HepG2 (cell line): ENCODE data around the gene ETFA. TPM values are rescaled to one million over a fixed set of nuclear protein-coding genes. Genes with fewer than 3 reads are reported as not detected.

Source experiments
- ATAC-seq: fragments of 200-7000 bp; cut with Tn5 transposase; 3 replicates; pipeline ENCODE4 v1.9.1; 2020; ENCODE audit warnings: mild to moderate bottlenecking, moderate library complexity
- BruUV-seq: library from RNA; stranded (reverse); fragments of 400-500 nt; replicated peaks from 2 replicates; lab custom pipeline; 2021; lab: Mats Ljungman, UMichigan
- CTCF ChIA-PET: fragments of 300-600 bp; formaldehyde crosslinking; extraction: SDS; loops from one replicate; lab custom pipeline; 2021; ENCODE audit warnings: low total read pairs, inconsistent platforms, low intra/inter-chr PET ratio; lab: Yijun Ruan, JAX
- POLR2A ChIA-PET: fragments of 350-600 bp; sonication (Branson Sonifier 250); formaldehyde crosslinking; loops from one replicate; lab custom pipeline; 2020; ENCODE audit warnings: antibody characterized with exemption, inconsistent platforms; lab: Yijun Ruan, JAX
- DNase-seq: peaks from one replicate; pipeline ENCODE4 v3.0.0-alpha.2; 2015; ENCODE audit warnings: low spot score
- FAIRE-seq: peaks from 3 replicates; lab custom pipeline; 2011; peaks lifted over from hg19 to GRCh38; lab: Jason Lieb, UNC
- H2AFZ ChIP-seq: one replicate; pipeline ENCODE4 v1.6.1; 2011; ENCODE audit warnings: low read length, inconsistent platforms
- H3K27ac ChIP-seq: fragments of 300-600 bp; 3 replicates; pipeline ENCODE4 v1.8.0; 2011; ENCODE audit warnings: mixed run types, mild to moderate bottlenecking, mixed read lengths, low read length, inconsistent platforms; ENCODE audit not compliant: insufficient read depth; ENCODE audit errors: extremely low read length
- H3K27me3 ChIP-seq, 2 experiments: fragments of 200-600 bp in 1 of 2; 2 replicates in 1 of 2; 3 replicates in 1 of 2; pipeline versions ENCODE4 v1.6.0 to v1.8.0; 2011; ENCODE audit warnings: low read length in 2 of 2, mild to moderate bottlenecking in 2 of 2, moderate library complexity in 2 of 2, inconsistent platforms in 1 of 2; ENCODE audit not compliant: insufficient read depth in 2 of 2, control insufficient read depth in 1 of 2
- H3K36me3 ChIP-seq, 2 experiments: fragments of 200-600 bp in 1 of 2; replicated peaks in 1 of 2; 2 replicates in 1 of 2; 3 replicates in 1 of 2; pipeline versions ENCODE4 v1.5.1 to v1.8.0; 2011; ENCODE audit warnings: low read length in 2 of 2, inconsistent platforms in 1 of 2; ENCODE audit not compliant: insufficient read depth in 2 of 2, control insufficient read depth in 1 of 2
- H3K4me1 ChIP-seq: 2 replicates; pipeline ENCODE4 v1.5.1; 2012; ENCODE audit warnings: low read length, inconsistent platforms; ENCODE audit not compliant: insufficient read depth
- H3K4me2 ChIP-seq: 2 replicates; pipeline ENCODE4 v1.6.0; 2011; ENCODE audit warnings: low read depth, low read length, inconsistent platforms
- H3K4me3 ChIP-seq, 3 experiments: fragments of 200-600 bp in 1 of 3; sonication (generic), shearing (Covaris generic) in 1 of 3; replicated peaks in 1 of 3; 2 replicates each; pipeline ENCODE4 v1.5.1; 2011 to 2016; ENCODE audit warnings: low read length in 3 of 3, inconsistent platforms in 2 of 3, low read depth in 2 of 3, mild to moderate bottlenecking in 2 of 3, control low read depth in 1 of 3, mixed read lengths in 1 of 3; ENCODE audit not compliant: insufficient read depth in 1 of 3
- H3K79me2 ChIP-seq: one replicate; pipeline ENCODE4 v1.6.1; 2011; ENCODE audit warnings: low read length, inconsistent platforms; ENCODE audit not compliant: insufficient read depth
- H3K9ac ChIP-seq: 2 replicates; pipeline ENCODE4 v1.6.0; 2011; ENCODE audit warnings: mild to moderate bottlenecking, low read depth, low read length, inconsistent platforms; ENCODE audit not compliant: insufficient read depth
- H3K9me3 ChIP-seq: 2 replicates; pipeline ENCODE4 v1.5.1; 2012; ENCODE audit warnings: mild to moderate bottlenecking, low read length
- H4K20me1 ChIP-seq: 2 replicates; pipeline ENCODE4 v1.6.0; 2011; ENCODE audit warnings: inconsistent platforms, mild to moderate bottlenecking, low read length, moderate library complexity; ENCODE audit not compliant: insufficient read depth
- ARID2 ChIP-seq: sonication (generic); formaldehyde crosslinking; IDR thresholded peaks from 2 replicates; pipeline ENCODE4 v1.8.1; 2022; ENCODE audit warnings: mild to moderate bottlenecking, missing genetic modification reagents, borderline replicate concordance
- BCL6 ChIP-seq: IDR thresholded peaks from 2 replicates; pipeline ENCODE4 v1.6.1; 2016; ENCODE audit warnings: missing genetic modification reagents, missing compliant biosample characterization
- DR1 ChIP-seq: sonication (generic); formaldehyde crosslinking; IDR thresholded peaks from 2 replicates; pipeline ENCODE4 v1.8.0; 2021; ENCODE audit warnings: mild to moderate bottlenecking, missing genetic modification reagents, inconsistent platforms
- FOXA1 ChIP-seq, 2 experiments: fragments of 450-650 bp in 1 of 2; sonication (generic) in 1 of 2; formaldehyde crosslinking in 1 of 2; IDR thresholded peaks; 2 replicates each; pipeline versions ENCODE4 v1.4.0 to v1.6.1; 2016 to 2020; ENCODE audit warnings: missing genetic modification reagents in 1 of 2
- HMG20A ChIP-seq: IDR thresholded peaks from 2 replicates; pipeline ENCODE4 v1.6.1; 2016; ENCODE audit warnings: borderline replicate concordance
- PAWR ChIP-seq: sonication (generic); formaldehyde crosslinking; IDR thresholded peaks from 2 replicates; pipeline ENCODE4 v1.4.0; 2020; ENCODE audit warnings: missing genetic modification reagents, mild to moderate bottlenecking, borderline replicate concordance
- PAX8 ChIP-seq: sonication (generic); formaldehyde crosslinking; IDR thresholded peaks from 2 replicates; pipeline ENCODE4 v1.8.0; 2022; ENCODE audit warnings: mild to moderate bottlenecking, missing genetic modification reagents, borderline replicate concordance
- PRDM10 ChIP-seq: sonication (generic); formaldehyde crosslinking; IDR thresholded peaks from 2 replicates; pipeline ENCODE4 v1.4.0; 2020; ENCODE audit warnings: low read depth, missing genetic modification reagents
- SAP130 ChIP-seq: IDR thresholded peaks from 2 replicates; pipeline ENCODE4 v1.6.1; 2016; ENCODE audit warnings: low read depth
- SOX13 ChIP-seq, 3 experiments: fragments of 450-650 bp in 1 of 3; sonication (generic) in 1 of 3; formaldehyde crosslinking in 1 of 3; IDR thresholded peaks in 2 of 3; conservative IDR thresholded peaks in 1 of 3; 2 replicates each; pipeline versions ENCODE4 v1.5.0 to v1.6.1; 2016 to 2020; ENCODE audit warnings: antibody characterized with exemption in 1 of 3, mild to moderate bottlenecking in 1 of 3, missing compliant biosample characterization in 1 of 3, missing genetic modification reagents in 1 of 3, moderate library complexity in 1 of 3
- SOX5 ChIP-seq: IDR thresholded peaks from 2 replicates; pipeline ENCODE4 v1.6.1; 2016; ENCODE audit warnings: borderline replicate concordance
- TBX2 ChIP-seq: sonication (generic); formaldehyde crosslinking; IDR thresholded peaks from 2 replicates; pipeline ENCODE4 v1.5.0; 2020; ENCODE audit warnings: missing genetic modification reagents, mild to moderate bottlenecking, borderline replicate concordance
- U2AF2 ChIP-seq: fragments of 200-400 bp; formaldehyde crosslinking; IDR thresholded peaks from 2 replicates; pipeline ENCODE4 v1.6.1; 2017; ENCODE audit warnings: low read depth, mild to moderate bottlenecking, low read length
- WGBS: methylation state at CpG from one replicate; pipeline ENCODE4 v1.1.6; 2017; ENCODE audit warnings: low lambda C conversion rate; 5-methylcytosine and 5-hydroxymethylcytosine counted together
- in situ Hi-C: cut with HindIII; loops from 2 replicates; pipeline ENCODE4 v1.10.0; 2017; ENCODE audit warnings: low pct_unique_long_range_greater_than_20kb; ENCODE audit not compliant: extremely low pct_ligation_motif_present
- intact Hi-C: fragments of 100-400 bp; cut with micrococcal nuclease; formaldehyde crosslinking; loops from one replicate; pipeline ENCODE4 v1.10.0; 2022; ENCODE audit not compliant: unreplicated experiment
- polyA plus RNA-seq, 8 experiments: library from polyadenylated mRNA; depleted of rRNA in 3 of 8; stranded (reverse) in 7 of 8; unstranded in 1 of 8; fragments of >200 nt; fragmentation: Illumina TruSeq in 4 of 8; extraction: Trizol in 4 of 8; gene quantifications; 2 replicates each; pipeline versions ENCODE4 v1.2.1 to v1.2.3, GENCODE V29; 2011 to 2016; ENCODE audit warnings: low read depth in 4 of 8, missing spikeins in 1 of 8, mixed read lengths in 1 of 8; ENCODE audit not compliant: insufficient read depth in 1 of 8
- total RNA-seq, 5 experiments: library from RNA; depleted of rRNA; stranded (reverse); fragments of >200 nt; fragmentation: Illumina TruSeq; extraction: Trizol; gene quantifications; 2 replicates each; pipeline ENCODE4 v1.2.3, GENCODE V29; 2016; ENCODE audit warnings: low read depth in 1 of 5
- TF ChIP-seq, protein P1 (sequence below): sonication (generic); formaldehyde crosslinking; IDR thresholded peaks from 2 replicates; pipeline ENCODE4 v1.8.1; 2023; ENCODE audit warnings: mild to moderate bottlenecking, inconsistent platforms, moderate library complexity, missing genetic modification reagents, borderline replicate concordance
- TF ChIP-seq, protein P2 (sequence below): sonication (generic); formaldehyde crosslinking; conservative IDR thresholded peaks from 2 replicates; pipeline ENCODE4 v1.4.0; 2020; ENCODE audit warnings: mild to moderate bottlenecking, missing genetic modification reagents, moderate library complexity

ETFA gene
- total and polyA plus RNA-seq, 2 of the 13 experiments (the other 11 are each of a cell fraction or from before 2014, with no cell fraction given): 291 to 396 TPM

- no TSS peak for BruUV-seq
- POLR2A ChIA-PET: interaction anchor here (1.1 to 2.8 kb wide), 2 partner anchors 98 to 100 kb away, joined by 3 to 14 read pairs; partner anchors contain the start of gene ISL2
- 0% methylated on average over 2 of the region's 2 CpGs for WGBS
- DNase-seq (peak; percentile 80), FAIRE-seq (peak; percentile 87), ATAC-seq (peak; percentile 87)
- Histone ChIP-seq H3K9ac (no peak overlapping the region), H4K20me1 (peaks cover 4% of the 10 kb centered on the region), H3K36me3 (peaks cover 5 to 6% of the 10 kb centered on the region in 2 experiments; a peak in 2 of 5 replicates), H3K9me3 (no peaks in the 10 kb centered on the region), H3K4me1 (peaks cover 52% of the 10 kb centered on the region), H3K79me2 (peaks cover 2% of the 10 kb centered on the region), H3K4me3 (no peak overlapping the region), H3K27me3 (no peaks in the 10 kb centered on the region), H3K27ac (peak overlapping the region; percentile 40), H2AFZ (no peak overlapping the region), H3K4me2 (peak overlapping the region; percentile 34; the same call in 1 of the 2 replicates)
- CTCF ChIA-PET: no interaction called here
- intact Hi-C loops: loop anchor here (5.0 kb wide), 2 partner anchors 51 to 96 kb away; no protein-coding TSS in a partner anchor
- in situ Hi-C loops: loop anchor here (5.0 kb wide), 1 partner anchor 96 kb away; no protein-coding TSS in a partner anchor
- TF ChIP-seq HMG20A (CRISPR knock-in tag) (peak; percentile 46; the same call in 1 of the 2 replicates), PRDM10 (CRISPR knock-in tag) (no peak), PAWR (CRISPR knock-in tag) (no peak), SAP130 (CRISPR knock-in tag) (peak; percentile 58), U2AF2 (no peak), DR1 (CRISPR knock-in tag) (no peak), ARID2 (CRISPR knock-in tag) (no peak), TBX2 (CRISPR knock-in tag) (peak; percentile 44; the same call in 1 of the 2 replicates), SOX5 (peak; percentile 95), BCL6 (CRISPR knock-in tag) (no peak), FOXA1 (IDR thresholded peaks at IDR 0.05) (no peak), FOXA1 (CRISPR knock-in tag; IDR thresholded peaks at IDR 0.05) (0 out of 2 replicates have a peak, but pooled peaks have one; percentile 14), PAX8 (CRISPR knock-in tag) (no peak), SOX13 (IDR thresholded peaks at IDR 0.05) (no peak), SOX13 (CRISPR knock-in tag; conservative IDR thresholded peaks at IDR 0.05 in 1 of 2, IDR thresholded peaks at IDR 0.05 in 1 of 2) (peak in 1 of 2 experiments; percentile 96; a peak in 2 of 4 replicates)
- TF ChIP-seq, protein P1, sequence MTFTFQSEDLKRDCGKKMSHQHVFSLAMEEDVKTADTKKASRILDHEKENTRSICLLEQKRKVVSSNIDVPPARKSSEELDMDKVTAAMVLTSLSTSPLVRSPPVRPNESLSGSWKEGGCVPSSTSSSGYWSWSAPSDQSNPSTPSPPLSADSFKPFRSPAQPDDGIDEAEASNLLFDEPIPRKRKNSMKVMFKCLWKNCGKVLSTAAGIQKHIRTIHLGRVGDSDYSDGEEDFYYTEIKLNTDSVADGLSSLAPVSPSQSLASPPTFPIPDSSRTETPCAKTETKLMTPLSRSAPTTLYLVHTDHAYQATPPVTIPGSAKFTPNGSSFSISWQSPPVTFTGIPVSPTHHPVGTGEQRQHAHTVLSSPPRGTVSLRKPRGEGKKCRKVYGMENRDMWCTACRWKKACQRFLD (CRISPR knock-in tag): no peak
- TF ChIP-seq, protein P2, sequence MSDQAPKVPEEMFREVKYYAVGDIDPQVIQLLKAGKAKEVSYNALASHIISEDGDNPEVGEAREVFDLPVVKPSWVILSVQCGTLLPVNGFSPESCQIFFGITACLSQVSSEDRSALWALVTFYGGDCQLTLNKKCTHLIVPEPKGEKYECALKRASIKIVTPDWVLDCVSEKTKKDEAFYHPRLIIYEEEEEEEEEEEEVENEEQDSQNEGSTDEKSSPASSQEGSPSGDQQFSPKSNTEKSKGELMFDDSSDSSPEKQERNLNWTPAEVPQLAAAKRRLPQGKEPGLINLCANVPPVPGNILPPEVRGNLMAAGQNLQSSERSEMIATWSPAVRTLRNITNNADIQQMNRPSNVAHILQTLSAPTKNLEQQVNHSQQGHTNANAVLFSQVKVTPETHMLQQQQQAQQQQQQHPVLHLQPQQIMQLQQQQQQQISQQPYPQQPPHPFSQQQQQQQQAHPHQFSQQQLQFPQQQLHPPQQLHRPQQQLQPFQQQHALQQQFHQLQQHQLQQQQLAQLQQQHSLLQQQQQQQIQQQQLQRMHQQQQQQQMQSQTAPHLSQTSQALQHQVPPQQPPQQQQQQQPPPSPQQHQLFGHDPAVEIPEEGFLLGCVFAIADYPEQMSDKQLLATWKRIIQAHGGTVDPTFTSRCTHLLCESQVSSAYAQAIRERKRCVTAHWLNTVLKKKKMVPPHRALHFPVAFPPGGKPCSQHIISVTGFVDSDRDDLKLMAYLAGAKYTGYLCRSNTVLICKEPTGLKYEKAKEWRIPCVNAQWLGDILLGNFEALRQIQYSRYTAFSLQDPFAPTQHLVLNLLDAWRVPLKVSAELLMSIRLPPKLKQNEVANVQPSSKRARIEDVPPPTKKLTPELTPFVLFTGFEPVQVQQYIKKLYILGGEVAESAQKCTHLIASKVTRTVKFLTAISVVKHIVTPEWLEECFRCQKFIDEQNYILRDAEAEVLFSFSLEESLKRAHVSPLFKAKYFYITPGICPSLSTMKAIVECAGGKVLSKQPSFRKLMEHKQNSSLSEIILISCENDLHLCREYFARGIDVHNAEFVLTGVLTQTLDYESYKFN (CRISPR knock-in tag): peak; percentile 56
Observed at GRCh38 chr15:76236350-76236749, 74.9 kb downstream of the ETFA start.
